ENCODE data around the gene ZNF227. TPM values are rescaled to one million over a fixed set of nuclear protein-coding genes. Genes with fewer than 3 reads are reported as not detected.

Gene ZNF227
- total and polyA plus RNA-seq, 9 of the 15 experiments (the other 6 are each of a cell fraction or from before 2014, with no cell fraction given): 3.0 to 15.1 (median 10.0) TPM

DNA sequence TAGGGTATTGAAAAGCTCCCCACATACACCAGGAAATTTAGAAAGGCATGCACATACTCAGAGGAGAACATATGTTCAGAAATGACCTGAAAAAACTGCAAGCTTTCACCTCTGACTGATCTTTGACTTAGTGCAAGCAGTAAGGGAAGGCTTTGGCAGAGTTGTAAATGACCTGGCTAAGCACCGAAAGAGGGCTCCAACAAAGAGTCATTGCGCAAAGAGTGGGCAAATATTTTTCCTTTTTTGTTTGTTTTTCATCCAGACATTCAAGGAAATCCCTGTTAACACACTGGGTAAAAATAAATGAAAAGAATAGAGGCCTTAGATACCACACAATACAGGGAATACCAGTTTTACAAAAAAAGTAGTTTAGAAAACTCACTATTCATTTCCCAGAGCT is 42.2 kb downstream of the ZNF227 start (continued):
- TF ChIP-seq, protein P1, sequence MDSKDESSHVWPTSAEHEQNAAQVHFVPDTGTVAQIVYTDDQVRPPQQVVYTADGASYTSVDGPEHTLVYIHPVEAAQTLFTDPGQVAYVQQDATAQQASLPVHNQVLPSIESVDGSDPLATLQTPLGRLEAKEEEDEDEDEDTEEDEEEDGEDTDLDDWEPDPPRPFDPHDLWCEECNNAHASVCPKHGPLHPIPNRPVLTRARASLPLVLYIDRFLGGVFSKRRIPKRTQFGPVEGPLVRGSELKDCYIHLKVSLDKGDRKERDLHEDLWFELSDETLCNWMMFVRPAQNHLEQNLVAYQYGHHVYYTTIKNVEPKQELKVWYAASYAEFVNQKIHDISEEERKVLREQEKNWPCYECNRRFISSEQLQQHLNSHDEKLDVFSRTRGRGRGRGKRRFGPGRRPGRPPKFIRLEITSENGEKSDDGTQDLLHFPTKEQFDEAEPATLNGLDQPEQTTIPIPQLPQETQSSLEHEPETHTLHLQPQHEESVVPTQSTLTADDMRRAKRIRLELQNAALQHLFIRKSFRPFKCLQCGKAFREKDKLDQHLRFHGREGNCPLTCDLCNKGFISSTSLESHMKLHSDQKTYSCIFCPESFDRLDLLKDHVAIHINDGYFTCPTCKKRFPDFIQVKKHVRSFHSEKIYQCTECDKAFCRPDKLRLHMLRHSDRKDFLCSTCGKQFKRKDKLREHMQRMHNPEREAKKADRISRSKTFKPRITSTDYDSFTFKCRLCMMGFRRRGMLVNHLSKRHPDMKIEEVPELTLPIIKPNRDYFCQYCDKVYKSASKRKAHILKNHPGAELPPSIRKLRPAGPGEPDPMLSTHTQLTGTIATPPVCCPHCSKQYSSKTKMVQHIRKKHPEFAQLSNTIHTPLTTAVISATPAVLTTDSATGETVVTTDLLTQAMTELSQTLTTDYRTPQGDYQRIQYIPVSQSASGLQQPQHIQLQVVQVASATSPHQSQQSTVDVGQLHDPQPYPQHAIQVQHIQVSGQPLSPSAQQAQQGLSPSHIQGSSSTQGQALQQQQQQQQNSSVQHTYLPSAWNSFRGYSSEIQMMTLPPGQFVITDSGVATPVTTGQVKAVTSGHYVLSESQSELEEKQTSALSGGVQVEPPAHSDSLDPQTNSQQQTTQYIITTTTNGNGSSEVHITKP (IDR thresholded peaks at IDR 0.05; ENCODE audit: partially characterized antibody): no peak
- TF ChIP-seq, protein P2, sequence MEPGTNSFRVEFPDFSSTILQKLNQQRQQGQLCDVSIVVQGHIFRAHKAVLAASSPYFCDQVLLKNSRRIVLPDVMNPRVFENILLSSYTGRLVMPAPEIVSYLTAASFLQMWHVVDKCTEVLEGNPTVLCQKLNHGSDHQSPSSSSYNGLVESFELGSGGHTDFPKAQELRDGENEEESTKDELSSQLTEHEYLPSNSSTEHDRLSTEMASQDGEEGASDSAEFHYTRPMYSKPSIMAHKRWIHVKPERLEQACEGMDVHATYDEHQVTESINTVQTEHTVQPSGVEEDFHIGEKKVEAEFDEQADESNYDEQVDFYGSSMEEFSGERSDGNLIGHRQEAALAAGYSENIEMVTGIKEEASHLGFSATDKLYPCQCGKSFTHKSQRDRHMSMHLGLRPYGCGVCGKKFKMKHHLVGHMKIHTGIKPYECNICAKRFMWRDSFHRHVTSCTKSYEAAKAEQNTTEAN (CRISPR knock-in tag; IDR thresholded peaks at IDR 0.05): no peak
- TF ChIP-seq SMARCB1 (IDR thresholded peaks at IDR 0.05; ENCODE audit: insufficient read length, low read depth): no peak
- TF ChIP-seq, protein P3, sequence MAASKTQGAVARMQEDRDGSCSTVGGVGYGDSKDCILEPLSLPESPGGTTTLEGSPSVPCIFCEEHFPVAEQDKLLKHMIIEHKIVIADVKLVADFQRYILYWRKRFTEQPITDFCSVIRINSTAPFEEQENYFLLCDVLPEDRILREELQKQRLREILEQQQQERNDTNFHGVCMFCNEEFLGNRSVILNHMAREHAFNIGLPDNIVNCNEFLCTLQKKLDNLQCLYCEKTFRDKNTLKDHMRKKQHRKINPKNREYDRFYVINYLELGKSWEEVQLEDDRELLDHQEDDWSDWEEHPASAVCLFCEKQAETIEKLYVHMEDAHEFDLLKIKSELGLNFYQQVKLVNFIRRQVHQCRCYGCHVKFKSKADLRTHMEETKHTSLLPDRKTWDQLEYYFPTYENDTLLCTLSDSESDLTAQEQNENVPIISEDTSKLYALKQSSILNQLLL (CRISPR knock-in tag; IDR thresholded peaks at IDR 0.05; ENCODE audit: borderline replicate concordance): no peak
